ENCODE data around the gene TRABD2B.

GRCh38 chr1:48007047-48007446 is 9.9 kb upstream of the TRABD2B start:
- no peak for TF ChIP-seq POLR2A (IDR thresholded peaks at IDR 0.05)
- TF ChIP-seq CTCF (IDR thresholded peaks at IDR 0.05 in 4 of 5, conservative IDR thresholded peaks at IDR 0.05 in 1 of 5) = no peak
